Frontal cortex (tissue), 4 donors: ENCODE data around the gene UBE2I. TPM values are rescaled to one million over a fixed set of nuclear protein-coding genes. Genes with fewer than 3 reads are reported as not detected.

ENCODE experiments used
- DNase-seq, 2 donors: peaks; one replicate each; pipeline ENCODE4 v3.0.0; 2012; ENCODE audit warnings: low spot score in 2 of 2
- FAIRE-seq: peaks from 2 replicates; lab custom pipeline; 2012; peaks lifted over from hg19 to GRCh38; lab: Jason Lieb, UNC
- total RNA-seq: library from RNA; depleted of rRNA; stranded (reverse); fragments of >200 nt; gene quantifications from one replicate; pipeline ENCODE4 v1.2.3, GENCODE V29; 2014
- donor health status: control.
- donor health status: control.
- donor health status: control.

The UBE2I gene
- total RNA-seq, 1 donor from 2014 or later: 48.5 TPM

- no peak for DNase-seq
- FAIRE-seq: no peak
Measured at GRCh38 chr16:1338119-1338730, 28.8 kb downstream of the UBE2I start.

- DNase-seq (no peak), FAIRE-seq (no peak)
Measured at GRCh38 chr16:1338855-1339675, 29.6 kb downstream of the UBE2I start.

- DNase-seq: no peak
- no peak for FAIRE-seq
Measured at GRCh38 chr16:1340730-1341494, 31.5 kb downstream of the UBE2I start.

GRCh38 chr16:1341495-1342420, 32.3 kb downstream of the UBE2I start:
- no peak for DNase-seq
- FAIRE-seq: no peak

GRCh38 chr16:1342526-1343427, 33.3 kb downstream of the UBE2I start:
- DNase-seq: peak; percentile 94 to 98
- FAIRE-seq: no peak

- FAIRE-seq: no peak
Measured at GRCh38 chr16:1343428-1344242, 34.2 kb downstream of the UBE2I start.

GRCh38 chr16:1344499-1344898, 35.1 kb downstream of the UBE2I start:
- FAIRE-seq (no peak), DNase-seq (no peak)

More at GRCh38 chr16:1343428-1344242, 34.2 kb downstream of the UBE2I start:
- DNase-seq: no peak

GRCh38 chr16:1345087-1345486, 35.7 kb downstream of the UBE2I start:
- no peak for DNase-seq
- FAIRE-seq: no peak

- DNase-seq (no peak), FAIRE-seq (no peak)
Measured at GRCh38 chr16:1345651-1346421, 36.4 kb downstream of the UBE2I start.

- FAIRE-seq (no peak), DNase-seq (no peak)
Measured at GRCh38 chr16:1346422-1347285, 37.2 kb downstream of the UBE2I start.

GRCh38 chr16:1347286-1347855, 37.9 kb downstream of the UBE2I start:
- DNase-seq (no peak), FAIRE-seq (no peak)

- no peak for FAIRE-seq
- DNase-seq: no peak
Measured at GRCh38 chr16:1347962-1348361, 38.5 kb downstream of the UBE2I start.

GRCh38 chr16:1348441-1348840, 39.0 kb downstream of the UBE2I start:
- no peak for FAIRE-seq
- no peak for DNase-seq

GRCh38 chr16:1348926-1349325, 39.5 kb downstream of the UBE2I start:
- FAIRE-seq (no peak), DNase-seq (no peak)

- FAIRE-seq: no peak
- DNase-seq: no peak
Measured at GRCh38 chr16:1349351-1349750, 39.9 kb downstream of the UBE2I start.

GRCh38 chr16:1349951-1350350, 40.5 kb downstream of the UBE2I start:
- DNase-seq (no peak), FAIRE-seq (no peak)
